ENCODE measurements around the gene H3-3A.

Gene H3-3A

DNA sequence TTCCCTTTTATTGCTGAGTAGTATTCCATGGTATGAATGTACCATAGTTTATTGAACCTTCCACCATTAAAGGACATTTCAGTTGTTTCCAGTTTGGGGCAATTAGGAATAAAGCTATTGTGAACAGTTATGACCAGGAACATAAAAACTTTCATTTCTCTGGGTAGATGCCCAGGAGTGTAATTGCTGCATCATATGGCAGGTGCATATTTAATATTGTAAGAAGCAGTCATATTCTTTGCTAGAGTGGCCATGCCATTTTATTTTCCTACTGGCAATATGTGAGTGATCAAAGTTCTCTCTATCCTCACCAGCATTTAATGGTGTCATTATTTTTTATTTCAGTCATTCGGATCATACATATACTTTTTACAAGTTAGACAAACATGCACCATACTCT is 23.9 kb upstream of the H3-3A start:
- no peak overlapping the region for H3K27ac ChIP-seq

DNA sequence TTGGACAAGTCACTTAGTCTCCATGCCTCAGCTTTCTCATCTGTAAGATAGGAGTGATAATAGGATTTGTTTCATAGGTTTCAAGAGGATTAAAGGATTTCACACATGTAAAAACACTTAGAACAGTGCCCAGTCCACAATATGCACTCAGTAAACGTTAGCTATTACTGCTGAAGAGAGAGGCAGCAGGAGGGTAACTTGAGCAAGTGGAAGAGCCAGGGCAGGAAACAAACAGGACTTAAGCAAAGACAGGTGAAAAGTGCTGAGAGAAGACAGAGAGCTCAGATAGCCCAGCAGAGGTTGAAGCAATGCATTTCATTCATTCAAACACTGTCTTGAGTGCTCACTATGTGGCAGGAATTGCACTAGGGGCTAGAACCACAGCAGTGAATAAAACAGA is 21.1 kb upstream of the H3-3A start:
- H3K27ac ChIP-seq, result no peak overlapping the region
- TF ChIP-seq ZFX (IDR thresholded peaks at IDR 0.05), result no peak
- TF ChIP-seq, protein P1, sequence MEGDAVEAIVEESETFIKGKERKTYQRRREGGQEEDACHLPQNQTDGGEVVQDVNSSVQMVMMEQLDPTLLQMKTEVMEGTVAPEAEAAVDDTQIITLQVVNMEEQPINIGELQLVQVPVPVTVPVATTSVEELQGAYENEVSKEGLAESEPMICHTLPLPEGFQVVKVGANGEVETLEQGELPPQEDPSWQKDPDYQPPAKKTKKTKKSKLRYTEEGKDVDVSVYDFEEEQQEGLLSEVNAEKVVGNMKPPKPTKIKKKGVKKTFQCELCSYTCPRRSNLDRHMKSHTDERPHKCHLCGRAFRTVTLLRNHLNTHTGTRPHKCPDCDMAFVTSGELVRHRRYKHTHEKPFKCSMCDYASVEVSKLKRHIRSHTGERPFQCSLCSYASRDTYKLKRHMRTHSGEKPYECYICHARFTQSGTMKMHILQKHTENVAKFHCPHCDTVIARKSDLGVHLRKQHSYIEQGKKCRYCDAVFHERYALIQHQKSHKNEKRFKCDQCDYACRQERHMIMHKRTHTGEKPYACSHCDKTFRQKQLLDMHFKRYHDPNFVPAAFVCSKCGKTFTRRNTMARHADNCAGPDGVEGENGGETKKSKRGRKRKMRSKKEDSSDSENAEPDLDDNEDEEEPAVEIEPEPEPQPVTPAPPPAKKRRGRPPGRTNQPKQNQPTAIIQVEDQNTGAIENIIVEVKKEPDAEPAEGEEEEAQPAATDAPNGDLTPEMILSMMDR (conservative IDR thresholded peaks at IDR 0.05), result no peak

More for the DNA sequence above, 23.9 kb upstream of the H3-3A start:
- no peak for TF ChIP-seq ZFX (IDR thresholded peaks at IDR 0.05)
- TF ChIP-seq, protein P1 (conservative IDR thresholded peaks at IDR 0.05), result no peak

DNA sequence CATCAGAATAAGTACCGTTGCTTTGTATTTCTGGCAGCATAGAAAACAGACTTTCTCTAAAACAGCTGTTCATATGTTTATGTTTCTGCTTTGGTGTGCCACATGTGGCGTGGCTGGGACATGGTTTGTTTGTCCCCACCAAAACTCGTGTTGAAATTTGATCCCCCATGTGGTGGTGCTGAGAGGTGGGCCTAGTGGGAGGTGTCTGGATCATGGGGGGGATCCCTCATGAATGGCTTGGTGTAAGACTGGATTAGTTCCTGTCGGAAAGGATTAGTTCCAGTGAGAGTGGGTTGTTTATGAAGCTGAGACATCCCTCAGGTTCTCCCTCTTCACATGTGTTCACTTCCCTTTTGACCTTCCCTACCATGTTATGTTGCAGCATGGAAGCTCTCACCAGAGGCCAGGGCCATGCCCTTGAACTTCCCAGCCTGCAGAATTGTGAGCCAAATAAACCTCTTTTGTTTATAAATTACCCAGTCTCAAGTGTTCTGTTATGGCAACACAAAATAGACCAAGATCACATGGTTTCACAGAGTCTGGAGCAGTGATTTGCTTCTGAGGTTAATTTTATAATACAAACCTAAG is 17.9 kb upstream of the H3-3A start:
- no peak overlapping the region for H3K27ac ChIP-seq
- TF ChIP-seq ZFX (IDR thresholded peaks at IDR 0.05), result no peak
- TF ChIP-seq, protein P1 (conservative IDR thresholded peaks at IDR 0.05), result no peak

DNA sequence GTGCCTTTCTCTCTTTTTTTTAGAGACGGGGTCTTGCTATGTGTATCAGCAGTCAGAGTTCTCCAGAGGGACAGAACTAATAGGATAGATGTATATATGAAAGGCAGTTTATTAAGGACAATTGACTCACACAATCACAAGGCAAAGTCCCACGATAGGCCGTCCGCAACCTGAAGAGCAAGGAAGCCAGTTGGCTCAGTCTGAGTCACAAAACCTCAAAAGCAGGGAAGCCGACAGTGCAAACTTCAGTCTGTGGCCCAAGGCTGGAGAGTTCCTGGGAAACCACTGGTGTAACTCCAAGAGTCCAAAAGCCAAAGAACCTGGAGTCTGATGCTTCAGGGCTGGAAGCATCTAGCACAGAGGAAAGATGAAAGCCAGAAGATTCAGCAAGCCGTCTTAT is 16.3 kb upstream of the H3-3A start:
- TF ChIP-seq, protein P1 (conservative IDR thresholded peaks at IDR 0.05), result no peak
- TF ChIP-seq ZFX (IDR thresholded peaks at IDR 0.05), result no peak
- H3K27ac ChIP-seq, result no peak overlapping the region

DNA sequence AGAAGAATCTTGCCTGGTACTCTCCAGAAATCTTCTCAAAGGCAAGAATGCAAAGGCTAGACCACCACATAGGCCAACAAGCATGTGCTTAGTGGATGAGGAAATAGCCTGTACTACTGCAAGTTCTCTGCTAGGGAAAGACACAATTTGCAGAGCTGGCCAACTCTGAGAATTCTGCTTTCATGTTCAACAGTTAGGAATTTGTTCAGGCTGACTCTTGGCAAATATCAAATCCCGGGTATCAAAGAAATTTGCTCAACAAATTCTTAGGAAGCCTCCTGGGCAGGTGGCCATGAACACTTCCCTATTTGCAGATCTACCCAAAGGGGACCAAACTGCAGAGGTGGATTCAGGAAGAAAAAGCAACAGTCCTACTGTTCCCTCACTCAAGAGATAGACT is 15.0 kb upstream of the H3-3A start:
- no peak for TF ChIP-seq ZFX (IDR thresholded peaks at IDR 0.05)
- TF ChIP-seq, protein P1 (conservative IDR thresholded peaks at IDR 0.05), result no peak
- H3K27ac ChIP-seq, result no peak overlapping the region

DNA sequence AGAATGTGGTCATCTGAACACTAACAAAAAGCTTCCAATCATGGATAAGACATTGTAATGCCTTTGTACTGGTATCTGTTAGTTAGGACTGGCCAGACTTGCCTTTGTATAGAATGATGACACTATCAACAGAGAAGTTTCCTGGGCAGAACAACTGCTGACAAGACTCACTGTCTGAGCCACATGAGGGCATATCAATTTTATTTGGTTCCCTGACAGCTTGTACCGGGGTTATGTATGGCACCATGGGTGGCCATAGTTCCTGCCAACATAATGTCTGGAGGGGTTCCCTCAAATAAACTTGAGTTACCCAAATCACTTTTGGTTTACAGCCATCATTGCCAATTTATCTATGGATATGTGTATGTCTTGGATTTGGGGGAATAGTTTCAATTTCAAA is 13.6 kb upstream of the H3-3A start:
- H3K27ac ChIP-seq, result no peak overlapping the region
- TF ChIP-seq, protein P1 (conservative IDR thresholded peaks at IDR 0.05), result no peak
- TF ChIP-seq ZFX (IDR thresholded peaks at IDR 0.05), result no peak

DNA sequence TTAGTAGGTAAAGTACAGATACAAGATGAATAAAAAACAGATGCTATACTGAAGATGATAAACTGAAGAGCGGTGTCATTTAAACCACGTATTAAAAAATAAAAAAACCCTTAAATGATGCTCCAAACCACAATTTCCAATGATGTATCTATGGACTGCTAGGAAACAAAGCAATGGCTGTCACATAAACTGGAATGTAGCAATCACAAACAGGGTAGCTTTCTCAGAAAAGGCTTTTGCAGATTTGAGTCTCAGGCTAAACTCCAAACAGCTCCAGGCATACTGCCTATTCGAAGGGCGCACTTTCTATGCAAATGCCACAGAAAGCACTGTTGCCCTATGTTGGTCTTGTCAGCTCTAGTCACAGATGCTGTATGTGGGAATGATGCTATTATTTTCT is 12.4 kb upstream of the H3-3A start:
- no peak overlapping the region for H3K27ac ChIP-seq
- TF ChIP-seq ZFX (IDR thresholded peaks at IDR 0.05), result no peak
- TF ChIP-seq, protein P1 (conservative IDR thresholded peaks at IDR 0.05), result no peak

All from C4-2B (cell line).